HG03439 (cell line): Measurements from ENCODE around the gene EXD3.

Experiments
- ATAC-seq: cut with Tn5 transposase; IDR thresholded peaks from one replicate; pipeline ENCODE4 v1.9.1; 2021; ENCODE audit warnings: mild to moderate bottlenecking, moderate library complexity; ENCODE audit not compliant: unreplicated experiment

EXD3 gene

DNA sequence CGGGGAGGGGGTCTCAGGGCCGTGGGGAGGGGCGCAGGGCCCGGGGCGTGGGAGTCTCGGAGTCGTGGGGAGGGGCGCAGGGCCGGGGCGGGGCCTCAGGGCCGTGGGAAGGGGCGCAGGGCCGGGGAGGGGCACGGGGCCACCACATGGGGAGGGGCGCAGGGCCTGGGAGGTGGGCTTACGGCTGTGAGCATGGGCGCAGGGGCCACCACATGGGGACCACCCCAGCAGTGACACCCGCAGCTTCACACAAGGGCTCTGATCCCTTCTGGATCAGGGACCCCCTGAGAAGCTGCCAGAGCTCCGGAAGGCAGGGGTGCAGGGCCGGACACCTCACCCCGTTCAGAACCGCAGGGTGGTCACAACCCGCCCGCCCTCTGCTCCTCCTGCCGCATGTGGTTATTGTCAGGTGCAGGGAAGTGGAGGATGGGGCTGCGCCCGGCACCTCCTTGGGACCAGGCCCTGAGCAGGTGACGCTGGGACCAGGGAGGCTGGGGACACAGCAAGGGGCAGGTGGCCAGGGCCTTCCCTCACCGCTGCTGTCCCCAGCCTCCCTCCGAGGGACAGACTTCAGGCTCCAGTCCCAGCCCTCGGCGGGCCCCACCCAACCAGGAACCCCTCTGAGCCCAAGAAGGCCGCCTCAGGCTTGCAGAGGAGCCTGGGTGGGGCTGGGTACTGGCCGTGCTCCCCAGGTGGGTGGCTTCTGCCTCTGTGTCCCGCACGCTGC is 53.7 kb downstream of the EXD3 start:
- no peak for ATAC-seq

DNA sequence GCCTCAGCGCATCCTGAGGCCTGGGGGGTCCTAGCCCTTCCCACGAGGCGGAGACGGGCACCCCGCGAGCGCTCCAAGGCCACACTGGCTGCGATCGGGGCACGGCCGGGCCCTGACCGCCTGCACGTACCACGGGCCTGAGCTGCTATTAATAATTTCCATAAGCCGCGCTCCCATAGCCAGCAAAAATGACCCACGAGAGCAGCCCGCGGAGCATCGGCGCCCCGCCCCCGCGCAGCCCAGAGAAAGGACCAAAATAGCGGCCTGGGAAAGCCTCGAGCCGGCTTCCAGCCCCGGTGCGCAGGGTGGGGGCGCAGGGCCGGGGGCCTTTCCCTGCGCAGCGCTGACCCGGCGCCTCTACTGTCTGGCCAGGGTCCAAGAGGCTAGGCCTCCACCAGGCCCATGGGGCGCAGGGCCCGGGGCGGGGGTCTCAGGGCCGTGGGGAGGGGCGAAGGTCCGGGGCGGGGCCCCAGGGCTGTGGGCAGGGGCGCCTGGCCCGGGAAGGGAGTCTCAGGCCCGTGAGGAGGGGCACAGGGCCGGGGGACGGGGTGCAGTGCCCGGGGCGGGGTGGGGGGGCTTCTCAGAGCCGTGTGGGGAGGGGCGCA is 54.4 kb downstream of the EXD3 start:
- ATAC-seq, result no peak

DNA sequence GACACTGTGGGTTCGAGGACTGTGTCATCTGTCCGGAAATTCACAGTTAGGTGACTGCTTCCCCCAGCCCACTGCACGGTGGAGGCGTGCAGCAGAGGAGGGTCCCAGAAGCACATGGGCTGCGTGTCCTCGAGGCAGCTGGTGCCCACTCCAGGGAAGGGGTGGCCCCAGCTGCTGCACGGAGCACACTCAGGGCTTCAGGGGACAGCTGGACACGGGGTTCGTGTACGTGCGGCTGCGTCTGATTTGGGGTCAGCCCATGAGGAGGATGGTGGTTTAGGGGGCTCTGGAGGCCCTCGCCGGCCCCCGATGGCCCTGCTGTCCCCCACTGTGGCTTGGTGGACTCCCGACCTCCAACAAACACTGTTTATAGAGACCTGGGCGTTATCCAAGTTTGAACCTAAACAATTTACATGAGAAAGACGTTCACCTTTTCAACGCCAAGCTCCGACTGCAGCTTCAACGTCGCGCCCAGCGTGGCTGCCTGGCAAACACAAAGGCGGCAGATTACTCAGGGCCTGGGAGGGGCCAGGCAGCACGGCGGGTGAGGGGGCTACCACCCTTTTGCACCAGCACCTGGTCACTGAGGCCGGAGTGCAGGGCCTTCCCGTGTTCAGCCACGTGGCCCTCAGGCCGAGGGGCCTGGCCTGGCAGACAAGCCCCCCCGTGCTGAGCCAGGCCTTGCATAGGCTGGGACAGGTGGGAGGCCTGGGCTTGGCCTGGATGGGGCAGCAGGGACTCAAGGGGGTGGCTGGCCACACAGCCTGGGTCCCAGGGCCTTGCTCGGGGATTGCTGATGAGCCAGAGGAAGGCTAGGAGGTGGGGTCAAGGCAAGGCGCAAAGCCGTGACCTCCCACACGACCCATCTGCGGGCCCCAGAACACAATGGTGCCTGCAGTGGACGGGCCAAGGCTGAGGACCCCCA is 55.2 kb downstream of the EXD3 start:
- no peak for ATAC-seq

DNA sequence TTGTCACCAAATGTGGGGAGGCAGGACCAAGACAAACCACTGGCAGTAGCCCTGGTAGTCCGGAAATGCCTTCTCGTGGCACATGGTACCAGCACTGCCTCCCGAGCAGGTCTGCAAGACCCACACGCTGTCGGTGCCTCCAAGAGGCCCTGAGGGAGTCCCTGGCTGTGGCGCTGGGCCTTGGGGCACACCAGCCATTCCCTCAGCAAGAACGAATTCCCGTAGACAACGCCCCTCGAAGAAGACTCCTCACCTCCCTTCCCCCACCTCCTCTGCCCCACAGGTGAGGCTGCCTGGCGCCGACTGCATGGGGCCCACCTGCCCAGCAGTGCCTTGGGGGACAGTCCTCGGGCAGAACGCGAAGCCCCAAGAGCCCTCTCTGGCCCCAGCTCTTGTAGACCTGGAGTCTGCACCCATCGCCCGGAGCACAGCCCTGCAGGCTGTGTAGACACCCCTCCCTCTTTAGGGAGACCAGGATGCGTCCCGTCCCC is 56.0 kb downstream of the EXD3 start:
- no peak for ATAC-seq

DNA sequence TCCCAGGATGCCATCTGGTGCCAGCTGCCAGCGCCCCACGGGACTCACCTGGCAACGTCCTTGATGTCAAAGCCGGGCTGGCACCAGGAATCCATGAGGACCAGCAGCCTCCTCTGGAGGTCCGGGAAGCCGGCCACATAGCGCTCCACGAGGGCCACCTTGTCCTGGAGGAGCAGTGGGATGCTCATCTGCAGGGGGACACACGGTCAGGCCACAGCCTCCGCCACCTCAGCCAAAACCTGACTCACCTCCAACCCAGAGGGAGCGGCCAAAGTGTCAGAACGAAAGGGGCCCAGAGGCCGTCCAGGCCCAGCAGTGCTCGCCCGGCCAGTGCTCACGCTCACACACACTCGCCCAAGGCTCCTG is 56.5 kb downstream of the EXD3 start:
- no peak for ATAC-seq

DNA sequence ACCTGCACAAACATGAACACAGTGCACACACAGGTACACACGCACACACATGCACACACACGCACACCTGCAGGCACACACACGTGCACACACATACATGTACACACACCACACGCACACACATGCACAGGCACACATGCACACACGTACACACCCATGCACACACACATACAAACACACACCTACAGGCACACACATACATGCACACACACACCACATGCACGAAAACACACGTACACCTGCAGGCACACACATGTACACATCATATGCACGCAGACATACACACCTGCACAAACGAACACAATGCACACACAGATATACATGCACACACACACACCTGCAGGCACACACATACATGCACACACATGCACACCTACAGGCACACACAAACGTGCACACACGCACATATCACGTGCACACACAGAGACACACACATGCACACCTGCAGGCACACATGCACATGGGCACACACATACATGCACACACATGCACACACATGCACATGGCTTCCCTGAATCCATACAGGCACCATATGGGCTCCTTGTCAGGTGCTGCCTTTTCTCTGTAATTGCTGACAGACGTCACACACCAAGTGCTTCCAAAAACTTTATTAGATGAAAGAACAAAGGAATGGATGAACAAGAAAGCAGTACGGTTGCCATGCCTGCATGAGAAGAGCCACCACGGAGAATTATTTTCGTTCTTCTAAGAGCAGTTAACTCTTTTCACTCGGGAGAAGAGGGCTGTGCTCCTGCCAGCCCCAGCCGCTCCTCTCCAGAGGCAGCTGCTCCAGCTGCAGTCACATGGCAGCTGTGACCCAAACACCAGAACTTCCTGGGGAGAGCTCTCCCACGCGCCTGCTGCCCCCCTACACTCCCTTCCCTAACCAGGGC is 57.2 kb downstream of the EXD3 start:
- ATAC-seq, result no peak

DNA sequence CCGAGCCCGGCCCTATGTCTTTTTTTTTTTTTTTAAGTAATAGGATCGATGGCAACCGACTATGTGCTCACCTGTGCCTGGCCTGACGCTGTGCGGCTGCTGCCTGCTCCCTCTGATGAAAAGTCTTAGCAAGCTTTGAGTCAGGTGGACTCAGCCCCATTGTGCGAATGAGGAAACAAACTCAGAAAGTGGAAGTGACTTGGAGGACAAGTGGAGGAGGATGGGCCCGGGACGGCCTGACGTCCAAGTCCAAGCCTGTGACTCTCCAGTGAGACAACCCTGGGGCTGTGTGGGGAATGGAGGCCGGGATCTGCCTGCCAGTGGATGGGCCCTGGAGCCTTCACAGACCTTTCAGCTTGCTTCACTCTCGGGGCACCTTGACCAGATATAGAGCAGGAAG is 57.9 kb downstream of the EXD3 start:
- ATAC-seq, result no peak

DNA sequence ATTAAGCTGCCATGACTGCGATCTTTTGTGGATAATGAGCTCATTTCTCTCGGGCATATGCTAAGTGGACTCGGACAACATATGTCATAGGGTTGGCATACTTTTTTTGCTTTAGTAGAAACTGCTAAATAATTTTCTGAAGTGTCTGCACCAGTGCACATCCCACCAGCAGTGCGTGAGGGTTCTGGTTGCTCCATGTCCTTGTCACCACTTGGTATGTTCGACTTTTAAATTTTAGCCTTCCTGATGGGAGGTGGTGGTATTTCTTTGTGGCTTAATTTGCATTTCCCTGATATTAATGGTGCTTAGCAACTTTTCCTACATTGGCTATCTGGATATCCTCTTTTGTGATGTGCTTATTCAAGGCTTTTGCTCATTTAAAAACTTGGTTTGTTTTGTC is 63.1 kb downstream of the EXD3 start:
- no peak for ATAC-seq

DNA sequence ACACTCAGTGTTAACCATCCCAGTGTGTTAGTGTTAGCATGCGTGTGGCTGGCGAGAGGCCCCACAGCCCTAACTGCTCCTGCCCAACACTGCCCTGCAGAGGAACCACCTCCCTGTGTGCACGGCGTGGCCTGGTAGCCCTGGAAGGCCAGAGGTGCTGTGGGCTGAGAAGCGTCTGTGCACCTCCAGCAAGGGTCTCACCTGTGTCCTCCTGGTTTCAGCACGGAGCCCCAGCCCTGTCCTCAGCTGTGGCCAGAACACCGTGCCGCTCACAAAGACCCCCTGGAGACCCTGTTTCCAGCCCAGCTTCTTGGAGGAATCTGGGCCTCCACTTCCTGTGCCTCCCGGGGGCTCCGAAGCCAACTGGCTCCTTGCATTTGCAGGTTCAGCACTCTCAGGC is 64.8 kb downstream of the EXD3 start:
- no peak for ATAC-seq

DNA sequence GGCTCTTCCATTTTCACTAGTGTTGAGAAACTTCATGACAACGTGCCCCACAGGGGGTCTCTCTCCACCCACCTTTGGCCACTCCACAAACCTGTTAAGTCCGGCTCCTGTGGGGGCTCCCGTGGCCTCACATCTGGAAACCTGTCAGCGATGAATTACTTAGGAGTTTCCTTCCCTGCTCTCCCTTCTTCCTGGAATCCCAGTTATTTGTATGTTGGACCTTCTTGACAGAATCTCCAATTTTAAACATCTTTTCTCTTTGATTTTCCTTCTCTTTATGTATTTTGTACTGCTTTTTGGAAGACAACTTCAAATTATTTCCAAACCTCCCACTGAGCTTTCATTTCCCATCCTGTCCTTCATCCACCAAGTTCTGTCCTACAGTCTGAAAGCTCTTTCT is 65.8 kb downstream of the EXD3 start:
- ATAC-seq, result no peak

DNA sequence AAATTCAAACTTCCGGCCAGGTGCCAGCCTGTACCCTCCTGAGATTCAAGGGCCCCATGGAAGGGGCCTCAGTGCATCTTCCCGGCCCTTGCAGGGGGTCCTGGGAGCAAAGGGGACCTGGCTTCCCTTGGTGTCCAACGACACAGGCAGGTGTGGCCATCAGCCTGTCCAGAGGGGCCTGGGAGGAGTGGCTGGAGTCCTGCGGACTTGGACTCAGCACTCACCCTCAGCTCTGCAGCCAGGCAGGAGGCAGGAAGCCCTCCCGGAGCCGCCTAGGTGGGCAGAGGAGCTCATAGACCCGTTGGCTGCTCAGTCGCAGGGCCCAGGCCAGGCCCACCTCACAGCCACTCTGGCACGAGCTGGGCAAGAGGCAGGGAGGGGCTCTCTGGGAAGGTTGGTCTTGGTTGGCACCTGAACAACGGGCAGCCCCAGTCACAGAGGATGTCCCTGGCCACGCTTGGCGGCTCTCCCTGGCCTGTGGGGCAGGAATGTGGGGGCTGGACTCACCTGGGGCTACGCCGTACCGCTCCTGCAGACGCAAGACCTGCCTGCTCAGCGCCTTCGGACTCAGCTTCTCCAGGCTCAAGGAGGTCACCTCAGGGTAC is 67.1 kb downstream of the EXD3 start:
- no peak for ATAC-seq

DNA sequence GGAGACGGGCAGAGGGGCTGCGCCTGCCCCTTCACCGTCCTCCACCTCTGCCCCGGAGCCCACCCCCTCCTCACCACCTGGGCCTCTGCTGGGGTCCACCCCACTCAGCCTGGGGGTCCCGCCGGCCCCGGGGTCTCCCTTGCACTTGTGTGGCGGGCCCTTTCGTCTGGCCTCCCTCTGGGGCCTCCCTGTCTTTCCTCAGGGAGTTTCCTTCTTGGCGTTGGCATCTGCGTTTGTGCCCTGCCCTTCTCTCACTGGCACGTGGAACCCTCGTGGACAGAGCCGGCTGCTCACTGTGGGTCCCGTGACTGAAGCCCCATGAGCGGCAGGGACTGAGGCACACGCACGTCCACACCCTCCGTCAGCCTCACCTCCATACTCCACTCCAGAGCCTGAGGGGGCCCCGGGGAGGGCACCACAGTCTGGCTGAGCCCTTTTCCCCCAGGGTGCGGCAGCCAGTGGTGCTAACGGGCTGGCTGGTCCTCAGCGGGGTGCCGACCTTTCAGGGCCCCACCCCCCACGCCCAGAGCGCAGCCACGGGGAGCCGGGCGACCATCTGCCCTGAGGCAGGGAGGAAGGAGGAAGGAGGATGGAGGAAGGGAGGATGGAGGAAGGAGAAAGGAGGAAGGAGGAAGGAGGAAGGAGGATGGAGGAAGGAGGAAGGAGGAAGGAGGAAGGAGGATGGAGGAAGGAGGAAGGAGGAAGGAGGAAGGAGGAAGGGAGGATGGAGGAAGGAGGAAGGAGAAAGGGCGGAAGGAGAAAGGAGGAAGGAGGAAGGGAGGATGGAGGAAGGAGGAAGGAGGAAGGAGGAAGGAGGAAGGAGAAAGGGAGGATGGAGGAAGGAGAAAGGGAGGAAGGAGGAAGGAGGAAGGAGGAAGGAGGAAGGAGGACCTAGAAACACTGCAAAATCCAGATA is 67.9 kb downstream of the EXD3 start:
- ATAC-seq, result no peak

DNA sequence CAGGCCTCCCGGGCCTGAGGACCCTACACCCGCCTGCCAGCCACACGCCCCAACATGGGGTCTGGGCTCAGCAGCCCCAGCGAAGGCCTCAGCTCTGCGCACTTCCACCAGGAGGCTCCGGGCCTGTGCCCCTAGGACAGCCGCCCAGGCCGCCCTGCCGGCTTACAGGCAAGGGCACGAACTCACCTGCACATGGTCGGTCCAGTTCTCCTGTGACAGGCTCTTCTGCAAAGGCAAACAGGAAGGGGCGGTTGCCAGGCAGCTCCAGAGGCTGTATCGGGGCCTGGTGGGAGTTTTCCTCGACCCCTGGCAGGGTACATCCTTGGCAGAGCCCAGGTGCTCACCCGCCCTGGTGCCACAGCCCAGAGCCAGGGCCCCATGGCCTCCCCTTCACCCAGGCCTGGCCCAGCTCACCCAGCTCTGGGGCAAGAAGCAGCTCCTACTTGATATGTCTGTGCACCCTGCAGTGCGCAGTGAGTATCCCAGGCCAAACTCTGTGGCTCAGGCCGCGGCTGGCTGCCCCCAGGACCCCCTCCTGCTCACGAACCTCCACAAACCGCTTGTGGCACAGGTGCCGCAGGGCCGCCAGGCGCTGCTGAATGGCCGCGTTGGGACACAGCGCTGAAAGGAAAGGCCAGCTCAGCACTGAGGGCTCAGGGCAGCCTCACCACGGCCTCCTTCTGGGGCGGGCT is 68.7 kb downstream of the EXD3 start:
- ATAC-seq, result no peak

DNA sequence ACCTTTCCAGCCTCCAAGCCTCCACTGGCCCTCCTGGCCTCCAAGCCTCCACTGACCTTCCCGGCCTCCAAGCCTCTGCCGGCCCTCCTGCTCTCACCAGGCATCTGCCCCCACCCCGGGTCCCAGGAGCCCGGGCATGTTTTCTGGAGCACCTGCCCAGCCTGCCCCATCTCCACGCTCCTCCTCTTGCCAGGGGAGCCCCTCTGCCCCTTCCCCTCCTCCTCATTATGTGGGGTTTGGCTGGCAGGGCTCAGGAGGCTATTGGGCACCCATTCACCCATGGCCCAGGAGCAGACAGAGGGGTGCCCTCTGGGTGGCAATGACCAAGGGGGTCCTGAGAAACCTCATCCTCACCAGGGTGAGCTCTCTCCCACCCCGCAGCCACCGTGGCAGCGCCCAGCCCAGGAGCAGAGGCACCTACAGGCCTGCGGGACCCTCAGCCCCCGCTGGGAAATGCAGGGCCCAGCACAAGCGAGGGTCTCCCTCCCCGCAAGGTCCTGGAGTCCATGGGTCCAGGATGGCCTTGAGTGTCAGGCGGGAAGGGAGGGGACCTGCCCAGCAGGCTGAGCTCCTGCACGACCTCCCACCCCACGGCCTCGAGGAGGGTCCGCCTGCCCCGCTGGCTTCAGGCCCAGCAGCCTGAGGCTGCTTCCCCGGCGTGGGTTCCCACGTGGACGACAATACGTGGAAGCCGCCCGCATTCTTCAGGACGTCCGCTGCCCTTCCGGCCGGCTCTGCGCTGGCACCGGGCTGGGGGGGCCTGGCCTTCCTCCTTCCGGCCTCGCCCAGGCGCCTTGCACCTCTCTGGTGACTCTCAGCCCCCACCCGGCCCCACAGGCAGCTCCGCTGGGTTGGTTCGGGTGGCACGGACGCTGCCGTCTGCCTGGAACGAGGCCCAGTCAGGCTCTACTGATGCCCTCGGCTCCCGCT is 69.5 kb downstream of the EXD3 start:
- no peak for ATAC-seq

DNA sequence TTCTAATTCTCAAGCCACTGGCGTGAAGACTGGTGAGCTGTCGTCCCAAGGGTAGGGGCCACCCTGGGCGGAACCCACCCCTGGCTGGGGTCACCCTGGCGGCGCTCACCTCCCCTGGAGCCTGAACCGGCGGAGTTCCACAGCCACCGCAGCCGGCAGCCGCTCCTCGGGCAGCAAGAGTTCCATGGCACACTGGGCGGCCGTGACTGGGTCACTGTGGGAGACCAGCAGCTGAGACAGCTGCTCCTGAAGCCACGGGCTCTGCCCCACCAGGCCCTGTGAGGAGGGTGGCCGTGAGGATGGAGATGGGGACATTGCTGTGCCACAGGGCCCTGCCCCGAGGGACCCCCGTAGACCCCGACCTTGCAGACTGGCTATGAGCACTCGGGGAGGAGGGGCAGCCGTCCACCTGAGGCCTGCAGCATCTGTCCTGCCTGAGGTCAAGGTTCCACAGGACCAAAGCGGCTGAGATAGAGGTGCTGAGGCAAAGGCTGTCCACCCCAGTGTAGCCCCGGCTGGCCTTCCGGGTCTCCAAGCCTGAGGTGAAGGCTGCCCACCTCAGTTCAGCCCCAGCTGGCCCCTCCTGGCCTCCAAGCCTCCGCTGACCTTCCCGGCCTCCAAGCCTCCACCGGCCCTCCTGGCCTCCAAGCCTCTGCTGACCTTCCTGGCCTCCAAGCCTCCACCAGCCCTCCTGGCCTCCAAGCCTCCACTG is 70.3 kb downstream of the EXD3 start:
- no peak for ATAC-seq

DNA sequence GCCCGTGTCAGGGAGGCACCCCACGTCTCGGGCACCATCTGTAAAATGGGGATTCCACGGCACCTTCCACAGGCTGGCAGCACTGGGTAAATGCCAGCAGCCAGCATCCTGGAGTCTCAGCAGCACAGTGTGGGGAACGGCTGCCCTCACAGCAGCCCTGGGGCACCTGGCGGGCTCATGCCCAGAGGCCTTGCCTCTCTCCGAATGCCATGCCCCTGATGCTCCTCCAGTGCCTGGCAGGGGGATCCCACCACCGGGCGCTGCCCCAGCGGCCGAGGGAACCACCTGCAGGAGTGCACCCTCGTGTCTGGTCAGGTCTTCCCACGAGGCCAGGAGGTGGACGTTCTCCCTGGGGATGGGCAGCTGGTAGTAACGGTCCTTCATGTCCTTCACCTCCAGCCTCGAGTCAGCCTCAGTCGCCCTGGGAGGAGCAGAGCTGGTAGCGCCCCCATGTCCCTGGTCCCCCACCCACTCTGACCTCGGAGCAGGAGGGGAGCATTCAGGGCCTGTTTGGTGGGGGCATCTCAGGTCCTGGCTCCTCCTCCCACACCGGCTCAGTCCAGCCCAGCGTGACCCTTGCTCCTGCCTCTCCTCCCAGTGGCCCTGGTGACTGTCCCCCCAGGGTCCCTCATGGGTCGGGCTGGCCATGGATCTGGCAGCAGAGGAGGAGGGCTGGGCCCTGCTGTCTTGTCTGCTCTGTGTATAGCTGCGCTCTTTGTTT is 71.0 kb downstream of the EXD3 start:
- no peak for ATAC-seq
